GM19035 (cell line): ENCODE results near the gene ERICH6.
"Not testable (repeated sequence)": the region's sequence is repeated elsewhere in the genome, so short reads cannot be mapped to it uniquely, and the experiment has no call there.

Experiments
- ATAC-seq: cut with Tn5 transposase; IDR thresholded peaks from one replicate; pipeline ENCODE4 v1.9.1; 2021; ENCODE audit not compliant: unreplicated experiment

ERICH6 gene

DNA sequence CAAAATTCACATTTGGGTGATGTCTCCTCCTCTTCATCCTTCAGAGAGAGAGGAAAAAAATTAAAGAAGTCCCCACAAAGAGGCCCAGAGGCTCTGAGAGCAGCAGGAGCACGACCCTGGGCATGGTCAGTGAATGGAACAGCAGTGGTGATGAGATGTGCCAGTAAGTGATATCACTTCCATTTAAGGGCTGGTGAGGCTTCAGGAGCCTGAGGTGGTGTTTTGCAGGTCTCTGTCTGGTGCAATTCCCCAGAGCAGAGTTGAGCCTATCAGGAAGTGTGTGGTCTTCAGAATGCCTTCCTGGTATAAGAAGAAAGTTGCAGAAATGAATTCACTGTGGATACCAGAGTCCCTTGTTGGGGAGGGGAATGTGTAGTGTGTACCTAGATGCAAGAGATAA is 21.4 kb downstream of the ERICH6 start:
- ATAC-seq, result no peak

DNA sequence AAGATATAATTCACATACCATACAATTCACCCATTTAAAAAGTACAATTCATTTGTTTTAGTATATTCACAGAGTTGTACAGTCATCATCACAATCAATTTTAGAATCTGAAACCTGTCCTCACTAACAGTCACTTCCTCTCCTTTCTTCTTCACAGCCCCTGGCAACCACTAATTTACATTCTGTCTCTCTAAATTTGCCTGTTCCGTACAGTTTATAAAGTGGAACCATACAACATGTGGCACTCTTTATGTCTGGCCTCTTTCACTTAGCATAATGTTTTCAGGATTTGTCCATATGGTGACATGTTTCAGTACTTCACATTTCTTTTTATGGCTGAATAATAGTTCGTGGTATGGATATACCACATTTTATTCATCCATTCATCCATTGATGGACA is 22.7 kb downstream of the ERICH6 start:
- ATAC-seq, result peak; percentile 97

- no peak for ATAC-seq
Measured at GRCh38 chr3:150680562-150680961, 23.2 kb downstream of the ERICH6 start.

DNA sequence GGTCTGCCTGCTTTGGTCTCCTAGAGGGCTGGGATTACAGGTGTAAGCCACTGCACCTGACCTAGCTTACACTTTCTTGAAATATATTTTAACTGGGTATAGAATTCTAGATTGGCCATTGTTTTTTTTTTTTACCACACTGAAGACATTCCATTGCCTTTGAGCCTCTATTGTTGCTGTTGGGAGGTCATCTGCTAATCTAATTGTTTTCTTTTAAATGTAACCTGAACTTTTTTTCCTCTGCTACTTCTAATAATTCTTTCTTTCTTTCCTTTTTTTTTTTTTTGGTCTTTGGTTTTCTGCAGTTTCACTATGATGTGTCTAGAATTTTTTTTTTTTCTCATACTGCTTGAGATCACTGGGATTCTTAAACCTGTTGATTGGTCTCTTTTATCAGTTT is 28.1 kb downstream of the ERICH6 start:
- no peak for ATAC-seq

- ATAC-seq, result no peak
Measured at GRCh38 chr3:150673966-150674365, 29.8 kb downstream of the ERICH6 start.

DNA sequence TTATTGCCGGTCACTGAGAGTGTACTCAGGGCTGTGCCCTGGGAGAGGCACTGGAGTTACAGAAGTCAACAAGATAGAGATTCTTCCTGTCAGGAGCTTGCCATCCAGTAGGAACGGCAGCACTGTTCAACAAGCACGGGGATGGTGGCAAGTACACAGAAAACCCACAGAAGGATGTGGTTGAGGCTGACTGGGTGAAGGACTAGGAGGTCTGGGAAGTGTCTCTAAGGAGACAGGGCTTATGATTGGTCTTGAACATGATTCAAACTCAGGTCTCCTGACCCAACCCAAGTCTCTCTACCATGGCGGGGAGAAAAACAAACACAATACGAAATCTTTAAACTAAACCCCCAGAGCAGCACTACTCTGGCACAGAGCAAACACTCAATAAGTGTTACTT is 37.6 kb downstream of the ERICH6 start:
- ATAC-seq, result no peak

GRCh38 chr3:150663461-150663860 is 40.3 kb downstream of the ERICH6 start:
- no peak for ATAC-seq

- no peak for ATAC-seq
Measured at GRCh38 chr3:150662410-150663200, 41.1 kb downstream of the ERICH6 start.

DNA sequence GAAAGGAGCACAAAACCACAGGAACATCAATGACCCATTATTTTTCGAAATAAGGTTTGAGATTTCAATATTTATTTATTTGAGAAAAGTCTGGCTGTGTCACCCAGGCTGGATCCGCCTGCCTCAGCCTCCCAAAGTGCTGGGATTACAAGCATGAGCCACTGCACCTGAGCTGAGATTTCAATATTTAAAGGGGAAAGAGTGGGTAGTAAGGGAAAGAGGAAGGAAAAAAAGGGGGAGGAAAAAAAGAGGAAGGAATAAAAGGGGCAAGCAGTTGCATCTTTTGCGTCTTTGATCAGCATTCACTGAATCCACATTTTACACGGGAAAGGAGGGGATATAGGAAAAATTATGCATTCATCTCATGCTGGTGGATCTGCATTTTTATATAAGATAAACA is 47.4 kb downstream of the ERICH6 start:
- no peak for ATAC-seq

GRCh38 chr3:150653110-150653561 is 50.6 kb downstream of the ERICH6 start:
- no peak for ATAC-seq

GRCh38 chr3:150640256-150640655 is 63.5 kb downstream of the ERICH6 start:
- ATAC-seq, result no peak

- no peak for ATAC-seq
Measured at GRCh38 chr3:150639262-150639661, 64.5 kb downstream of the ERICH6 start.

DNA sequence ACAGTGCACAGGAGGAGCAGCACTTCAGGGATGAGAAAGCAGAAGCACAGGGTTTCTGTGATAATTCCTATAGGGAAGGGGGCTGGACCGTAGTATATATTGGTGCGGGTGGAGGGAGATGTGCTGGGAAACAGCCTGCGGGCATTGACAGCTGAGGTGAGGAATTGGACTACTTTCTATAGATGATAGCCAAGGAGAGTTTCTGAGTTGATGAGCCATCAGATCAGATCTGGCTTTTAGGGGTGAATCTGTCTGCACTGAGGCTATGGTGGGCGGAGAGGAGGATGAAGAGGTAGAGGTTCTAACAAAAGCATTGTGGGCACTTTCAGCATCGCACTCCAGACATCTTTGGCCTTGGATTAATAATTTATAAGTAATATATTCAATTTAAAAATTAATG is 67.5 kb downstream of the ERICH6 start:
- no peak for ATAC-seq

DNA sequence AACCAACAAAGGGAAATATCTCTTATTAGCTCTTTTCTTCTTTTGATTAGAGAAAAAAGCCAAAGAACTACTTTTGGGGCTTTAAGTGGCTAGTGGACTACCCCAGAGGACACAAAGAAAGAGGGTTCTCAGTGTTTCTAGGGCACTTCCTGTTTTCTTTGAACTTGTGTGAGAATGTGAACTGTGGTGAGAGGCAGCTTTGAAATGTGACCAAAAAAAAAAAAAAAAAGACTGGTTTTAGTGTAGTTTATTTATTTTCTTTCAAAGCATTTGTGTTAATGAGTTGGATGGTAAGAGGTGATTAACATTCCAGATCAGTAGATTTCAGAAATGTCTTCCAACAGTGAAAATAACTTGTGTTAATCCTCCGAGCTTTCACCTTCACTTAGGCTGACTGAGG is 68.2 kb downstream of the ERICH6 start:
- peak; percentile 79 for ATAC-seq

DNA sequence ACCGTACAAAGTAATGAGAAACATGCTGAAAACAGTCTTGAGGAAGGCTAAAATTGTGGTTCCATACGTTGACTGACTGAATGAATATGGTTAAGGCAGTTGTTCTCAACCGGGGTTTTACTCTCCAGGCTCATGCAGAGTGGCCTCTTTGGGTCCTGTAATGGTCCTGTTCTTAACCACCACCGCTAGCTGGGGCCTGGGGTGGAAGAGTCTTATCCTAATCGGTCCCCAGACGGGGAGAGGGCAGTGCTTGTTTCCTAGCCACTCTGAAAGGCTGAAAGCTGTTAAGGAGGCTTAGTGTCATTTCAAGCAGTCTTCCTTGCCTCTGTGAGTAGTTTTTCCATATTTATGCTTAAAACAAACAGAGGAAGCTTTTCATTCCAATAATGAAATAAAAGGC is 68.6 kb downstream of the ERICH6 start:
- no peak for ATAC-seq

- ATAC-seq, result no peak
Measured at GRCh38 chr3:150631515-150632221, 72.1 kb downstream of the ERICH6 start.

- no peak for ATAC-seq
Measured at GRCh38 chr3:150627557-150627956, 76.2 kb downstream of the ERICH6 start.

- ATAC-seq, result no peak
Measured at GRCh38 chr3:150626148-150626930, 77.4 kb downstream of the ERICH6 start.

DNA sequence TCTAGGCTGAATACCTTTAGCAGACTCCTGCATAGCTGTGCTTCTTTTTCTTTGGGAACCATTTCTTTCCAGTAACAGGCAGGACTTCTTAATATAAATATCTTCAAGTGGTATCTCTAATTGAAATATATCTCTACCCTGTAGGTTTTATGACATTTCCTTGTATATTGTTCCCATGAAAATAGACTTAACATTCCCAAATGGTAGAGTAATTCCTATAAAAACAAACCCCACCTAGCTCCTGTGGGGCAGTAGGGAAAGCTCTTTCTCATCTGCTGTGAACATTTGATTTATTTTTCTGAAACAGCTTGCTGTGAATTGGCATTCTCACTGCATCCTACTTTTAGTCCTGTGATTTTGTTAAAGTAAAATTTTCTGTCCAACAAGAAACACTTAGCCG is 79.8 kb downstream of the ERICH6 start:
- ATAC-seq, result no peak

DNA sequence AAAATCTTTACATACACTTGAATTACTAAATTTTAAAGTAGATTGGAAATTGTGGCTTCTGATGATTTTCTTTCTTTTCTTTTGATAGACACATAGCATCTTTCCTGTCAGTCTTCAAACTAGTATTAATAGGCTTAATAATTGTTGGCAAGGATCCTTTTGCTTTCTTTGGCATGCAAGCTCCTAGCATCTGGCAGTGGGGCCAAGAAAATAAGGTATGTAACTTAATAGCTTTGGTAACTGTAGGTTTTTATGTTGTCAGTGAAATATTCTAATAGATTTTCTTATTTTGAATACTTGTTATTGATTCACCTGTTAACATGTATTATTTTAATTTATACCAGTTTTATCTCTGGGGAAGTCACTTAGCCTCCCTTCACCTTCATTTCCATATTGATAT is 80.8 kb downstream of the ERICH6 start:
- ATAC-seq, result not testable (repeated sequence)

- no peak for ATAC-seq
Measured at GRCh38 chr3:150620002-150620689, 83.6 kb downstream of the ERICH6 start.
